Measurements from ENCODE around the gene SLC35F1. TPM values are rescaled to one million over a fixed set of nuclear protein-coding genes. Genes with fewer than 3 reads are reported as not detected.

Gene SLC35F1
- total RNA-seq, 1 experiment from 2014 or later, result not detected

DNA sequence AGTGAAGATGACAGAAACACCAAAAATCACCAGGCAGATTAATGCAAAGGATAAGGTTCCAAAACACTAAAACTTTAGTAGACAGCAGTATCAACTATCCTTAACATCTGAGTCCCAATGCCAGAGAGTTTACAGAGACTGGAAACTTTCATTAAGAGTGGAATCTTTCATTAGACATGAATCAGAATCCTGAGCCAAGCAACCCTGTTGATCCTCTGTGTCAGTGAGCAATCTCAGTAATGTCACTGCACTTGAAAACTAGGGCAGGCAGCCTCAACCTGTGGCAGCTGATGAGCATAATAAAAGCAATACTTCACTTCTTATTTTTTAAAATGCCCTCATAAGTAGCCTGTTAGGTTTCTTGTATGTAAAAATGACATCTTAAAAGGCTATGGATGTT, 388.3 kb downstream of the SLC35F1 start:
- no peaks in the 10 kb centered on the region for H3K9me3 Mint-ChIP-seq (ENCODE audit: unreplicated experiment)
- DNase-seq (ENCODE audit: unreplicated experiment), result no peak
- TF ChIP-seq, protein P1, sequence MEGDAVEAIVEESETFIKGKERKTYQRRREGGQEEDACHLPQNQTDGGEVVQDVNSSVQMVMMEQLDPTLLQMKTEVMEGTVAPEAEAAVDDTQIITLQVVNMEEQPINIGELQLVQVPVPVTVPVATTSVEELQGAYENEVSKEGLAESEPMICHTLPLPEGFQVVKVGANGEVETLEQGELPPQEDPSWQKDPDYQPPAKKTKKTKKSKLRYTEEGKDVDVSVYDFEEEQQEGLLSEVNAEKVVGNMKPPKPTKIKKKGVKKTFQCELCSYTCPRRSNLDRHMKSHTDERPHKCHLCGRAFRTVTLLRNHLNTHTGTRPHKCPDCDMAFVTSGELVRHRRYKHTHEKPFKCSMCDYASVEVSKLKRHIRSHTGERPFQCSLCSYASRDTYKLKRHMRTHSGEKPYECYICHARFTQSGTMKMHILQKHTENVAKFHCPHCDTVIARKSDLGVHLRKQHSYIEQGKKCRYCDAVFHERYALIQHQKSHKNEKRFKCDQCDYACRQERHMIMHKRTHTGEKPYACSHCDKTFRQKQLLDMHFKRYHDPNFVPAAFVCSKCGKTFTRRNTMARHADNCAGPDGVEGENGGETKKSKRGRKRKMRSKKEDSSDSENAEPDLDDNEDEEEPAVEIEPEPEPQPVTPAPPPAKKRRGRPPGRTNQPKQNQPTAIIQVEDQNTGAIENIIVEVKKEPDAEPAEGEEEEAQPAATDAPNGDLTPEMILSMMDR (IDR thresholded peaks at IDR 0.05; ENCODE audit: unreplicated experiment), result no peak
- H3K36me3 Mint-ChIP-seq (ENCODE audit: insufficient read depth, unreplicated experiment), result no peaks in the 10 kb centered on the region
- ChIA-PET CTCF (interaction anchor here (0.5 to 1.0 kb wide), 2 partner anchors 13 to 462 kb away, joined by 5 to 6 read pairs; no protein-coding TSS in a partner anchor), POLR2A (no interaction called here)
- intact Hi-C loops (cut with micrococcal nuclease), result no loop called here
- H3K27me3 Mint-ChIP-seq (ENCODE audit: insufficient read depth, unreplicated experiment), result no peaks in the 10 kb centered on the region
- no TSS peak for BruUV-seq (replicated peaks)
- H3K4me1 Mint-ChIP-seq (ENCODE audit: insufficient read depth, unreplicated experiment), result no peaks in the 10 kb centered on the region
- no peak overlapping the region for H3K27ac Mint-ChIP-seq (ENCODE audit: low read depth, unreplicated experiment)
- H3K4me3 Mint-ChIP-seq (ENCODE audit: unreplicated experiment), result no peak overlapping the region

DNA sequence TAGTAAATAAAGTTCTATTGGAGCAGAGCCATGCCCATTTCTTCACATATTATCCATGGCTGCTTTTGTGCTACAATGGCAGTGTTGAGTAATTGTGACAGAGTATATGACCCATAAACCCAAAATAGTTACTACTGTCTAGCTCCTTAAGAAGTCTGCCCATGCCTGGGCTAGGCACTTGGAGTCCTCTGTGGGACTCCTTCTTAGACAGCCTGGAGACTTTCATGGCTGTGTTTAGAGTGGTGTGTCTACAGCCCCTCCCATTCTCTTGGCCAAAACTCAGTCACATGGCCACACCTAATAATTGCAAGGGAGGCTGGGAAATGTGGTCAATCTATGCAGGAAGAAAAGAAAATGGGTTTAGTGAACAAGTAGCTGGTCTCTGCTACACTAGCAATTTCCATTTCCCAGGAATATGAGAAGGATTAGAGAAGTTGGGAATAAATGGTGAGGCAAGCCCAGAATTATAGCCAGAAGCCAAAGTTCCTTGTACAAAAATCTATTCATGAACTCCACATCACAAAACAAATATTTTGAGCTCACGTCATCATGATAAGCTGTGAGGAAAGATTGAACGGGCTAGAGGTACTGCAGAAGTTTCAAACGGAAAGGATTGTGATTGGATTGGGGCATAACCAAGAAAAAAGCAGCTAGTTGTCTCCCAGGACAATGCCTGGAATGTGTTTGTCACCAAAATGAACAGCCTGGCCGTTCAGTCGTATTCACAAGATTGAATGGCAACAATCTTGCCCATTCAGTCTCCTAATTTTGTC, 389.3 kb downstream of the SLC35F1 start:
- no TSS peak for BruUV-seq (replicated peaks)
- no peaks in the 10 kb centered on the region for H3K27me3 Mint-ChIP-seq (ENCODE audit: insufficient read depth, unreplicated experiment)
- ChIA-PET CTCF (interaction anchor here (0.6 to 1.0 kb wide), 3 partner anchors 12 to 211 kb away, joined by 3 to 4 read pairs (median 4); no protein-coding TSS in a partner anchor), POLR2A (interaction anchor here (0.7 kb wide), 1 partner anchor 1184 kb away, joined by 4 read pairs; no protein-coding TSS in a partner anchor)
- TF ChIP-seq, protein P1 (IDR thresholded peaks at IDR 0.05; ENCODE audit: unreplicated experiment), result no peak
- no peak overlapping the region for H3K4me3 Mint-ChIP-seq (ENCODE audit: unreplicated experiment)
- no peaks in the 10 kb centered on the region for H3K4me1 Mint-ChIP-seq (ENCODE audit: insufficient read depth, unreplicated experiment)
- DNase-seq (ENCODE audit: unreplicated experiment), result no peak
- intact Hi-C loops (cut with micrococcal nuclease), result no loop called here
- no peaks in the 10 kb centered on the region for H3K9me3 Mint-ChIP-seq (ENCODE audit: unreplicated experiment)
- no peaks in the 10 kb centered on the region for H3K36me3 Mint-ChIP-seq (ENCODE audit: insufficient read depth, unreplicated experiment)
- no peak overlapping the region for H3K27ac Mint-ChIP-seq (ENCODE audit: low read depth, unreplicated experiment)

DNA sequence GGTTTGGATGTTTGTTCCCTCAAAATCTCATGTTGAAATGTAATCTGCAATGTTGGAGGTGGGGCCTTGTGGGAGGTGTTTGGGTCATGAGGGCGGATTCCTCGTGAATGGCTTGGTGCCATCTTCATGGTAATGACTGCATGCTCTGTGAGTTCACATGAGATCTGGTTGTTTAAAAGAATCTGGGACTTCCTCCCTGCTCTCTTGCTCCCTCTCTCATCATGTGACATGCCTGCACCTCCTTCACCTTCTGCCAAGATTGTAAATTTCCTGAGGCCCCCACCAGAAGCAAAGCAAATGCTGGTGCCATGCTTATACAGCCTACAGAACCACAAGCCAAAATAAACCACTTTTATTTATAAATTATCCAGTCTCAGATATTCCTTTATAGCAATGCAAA, 390.8 kb downstream of the SLC35F1 start:
- Mint-ChIP-seq H3K4me3 (ENCODE audit: unreplicated experiment) (no peak overlapping the region), H3K27me3 (ENCODE audit: insufficient read depth, unreplicated experiment) (no peaks in the 10 kb centered on the region), H3K4me1 (ENCODE audit: insufficient read depth, unreplicated experiment) (no peaks in the 10 kb centered on the region), H3K27ac (ENCODE audit: low read depth, unreplicated experiment) (no peak overlapping the region), H3K36me3 (ENCODE audit: insufficient read depth, unreplicated experiment) (no peaks in the 10 kb centered on the region), H3K9me3 (ENCODE audit: unreplicated experiment) (no peaks in the 10 kb centered on the region)
- no peak for DNase-seq (ENCODE audit: unreplicated experiment)
- intact Hi-C loops (cut with micrococcal nuclease), result no loop called here
- BruUV-seq (replicated peaks), result no TSS peak
- TF ChIP-seq, protein P1 (IDR thresholded peaks at IDR 0.05; ENCODE audit: unreplicated experiment), result no peak
- ChIA-PET POLR2A (no interaction called here), CTCF (interaction anchor here (0.7 to 0.9 kb wide), 2 partner anchors 11 to 254 kb away, joined by 3 read pairs; no protein-coding TSS in a partner anchor)

DNA sequence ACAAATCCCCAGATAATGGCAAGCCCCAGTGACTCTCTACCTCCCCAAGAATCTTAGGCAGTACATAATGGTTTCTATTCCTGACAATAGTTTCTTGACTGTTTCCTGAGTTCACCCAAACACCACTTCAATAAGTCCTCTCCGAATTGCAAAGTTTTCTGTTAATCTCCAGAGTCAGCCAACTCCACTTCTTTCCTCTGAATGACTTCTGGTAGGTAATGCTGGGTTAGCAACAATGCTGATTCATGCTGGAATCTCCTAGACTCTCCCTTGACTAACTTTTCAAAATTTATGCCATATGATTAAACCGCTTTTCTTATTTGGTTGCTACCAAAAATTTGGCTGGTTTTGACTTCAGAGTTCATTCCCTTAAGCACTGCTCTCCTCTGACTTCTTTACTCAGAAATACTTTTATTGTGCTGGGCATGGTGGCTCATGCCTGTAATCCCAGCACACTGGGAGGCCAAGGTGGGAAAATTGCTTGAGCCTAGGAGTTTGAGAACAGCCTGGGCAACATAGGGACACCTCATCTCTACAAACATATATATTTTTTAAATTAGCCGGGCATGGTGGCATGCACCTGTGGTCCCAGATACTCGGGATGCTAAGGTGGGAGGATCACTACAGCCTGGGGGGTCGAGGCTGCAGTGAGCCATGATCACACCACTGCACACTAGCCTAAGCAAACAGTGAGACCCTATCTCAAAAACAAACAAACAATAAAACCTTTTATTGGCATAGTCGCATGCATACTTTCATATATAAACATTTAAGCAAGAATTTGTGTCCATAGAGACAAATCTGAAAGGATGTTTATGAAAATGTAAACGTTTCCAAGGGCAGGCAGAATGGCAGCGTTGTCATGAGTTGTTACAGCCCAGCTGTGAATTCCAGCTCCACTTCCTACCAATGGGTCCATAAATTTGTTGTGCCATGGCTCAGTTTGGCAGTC, 391.7 kb downstream of the SLC35F1 start:
- Mint-ChIP-seq H3K36me3 (ENCODE audit: insufficient read depth, unreplicated experiment) (no peaks in the 10 kb centered on the region), H3K4me1 (ENCODE audit: insufficient read depth, unreplicated experiment) (no peaks in the 10 kb centered on the region), H3K27me3 (ENCODE audit: insufficient read depth, unreplicated experiment) (no peaks in the 10 kb centered on the region), H3K27ac (ENCODE audit: low read depth, unreplicated experiment) (no peak overlapping the region), H3K4me3 (ENCODE audit: unreplicated experiment) (no peak overlapping the region), H3K9me3 (ENCODE audit: unreplicated experiment) (no peaks in the 10 kb centered on the region)
- POLR2A ChIA-PET, result no interaction called here
- TF ChIP-seq, protein P1 (IDR thresholded peaks at IDR 0.05; ENCODE audit: unreplicated experiment), result no peak
- no TSS peak for BruUV-seq (replicated peaks)
- CTCF ChIA-PET, result interaction anchor here (0.7 to 0.9 kb wide), 2 partner anchors 10 to 253 kb away, joined by 3 read pairs; no protein-coding TSS in a partner anchor
- intact Hi-C loops (cut with micrococcal nuclease), result no loop called here
- DNase-seq (ENCODE audit: unreplicated experiment), result no peak
